ENCODE measurements around the gene IPO11. TPM values are rescaled to one million over a fixed set of nuclear protein-coding genes. Genes with fewer than 3 reads are reported as not detected.

The IPO11 gene
- total RNA-seq, 1 donor from 2014 or later, result 20.2 TPM

DNA sequence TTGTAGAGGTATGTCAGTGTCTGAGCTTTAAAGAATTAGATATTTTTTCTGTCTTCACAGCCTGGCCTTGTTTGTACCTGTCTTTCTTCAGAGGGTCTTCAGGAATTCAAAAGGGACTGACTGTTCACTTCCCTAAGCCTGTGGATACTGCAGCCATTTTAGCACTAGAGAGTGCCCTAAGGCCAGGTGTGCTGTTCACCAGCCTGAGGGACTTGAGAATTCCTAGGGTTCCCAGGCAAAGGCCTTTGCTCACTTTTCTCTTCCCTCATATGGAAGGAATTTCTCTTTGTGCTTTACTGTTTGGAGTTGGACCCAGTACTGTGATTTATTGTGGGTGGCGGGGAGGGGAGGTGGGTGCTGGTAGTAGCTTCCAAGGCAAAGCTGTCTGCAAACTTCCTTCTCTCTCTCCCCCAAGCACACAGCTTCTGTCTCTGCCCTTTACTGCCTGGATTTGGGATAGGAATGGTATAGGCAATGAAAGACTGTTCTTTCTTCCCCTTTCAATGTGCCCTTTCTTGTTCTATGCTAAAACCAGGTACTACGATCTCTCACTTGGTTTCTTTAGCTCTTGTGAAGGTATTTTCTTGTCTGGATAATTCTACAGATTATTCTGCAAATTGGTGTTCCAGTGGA is 156.4 kb downstream of the IPO11 start:
- Mint-ChIP-seq H3K4me1 (ENCODE audit: low read depth) (peaks cover 4% of the 10 kb centered on the region), H3K4me3 (ENCODE audit: unreplicated experiment) (no peak overlapping the region), H3K27me3 (ENCODE audit: low read depth) (no peaks in the 10 kb centered on the region), H3K9me3 (ENCODE audit: low read depth) (peaks cover 13% of the 10 kb centered on the region), H3K27ac (ENCODE audit: unreplicated experiment) (no peak overlapping the region), H3K36me3 (ENCODE audit: low read depth) (peaks cover 20% of the 10 kb centered on the region)
- no peak for DNase-seq (ENCODE audit: low spot score)
- TF ChIP-seq CTCF (IDR thresholded peaks at IDR 0.05), result no peak

DNA sequence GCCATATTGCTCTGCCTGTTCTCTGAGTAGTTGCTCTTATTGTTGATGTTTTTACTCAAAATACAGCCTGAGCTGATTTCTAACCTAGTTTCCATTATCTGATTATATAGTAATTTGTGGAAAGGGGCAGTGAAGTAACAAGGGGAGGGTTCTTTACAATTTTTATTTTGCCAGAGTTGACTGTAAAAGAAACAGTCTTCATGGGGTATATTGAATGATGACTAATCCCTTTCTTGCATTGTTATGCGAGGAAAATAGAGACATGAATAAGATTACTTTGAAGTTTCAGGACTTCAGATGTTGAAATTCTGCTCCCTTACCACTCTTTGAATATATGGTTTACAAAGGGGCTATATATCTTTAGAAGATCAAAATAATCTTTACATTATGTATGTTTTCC is 156.9 kb downstream of the IPO11 start:
- no peak overlapping the region for H3K4me3 Mint-ChIP-seq (ENCODE audit: unreplicated experiment)
- TF ChIP-seq CTCF (IDR thresholded peaks at IDR 0.05), result no peak
- H3K36me3 Mint-ChIP-seq (ENCODE audit: low read depth), result peaks cover 20% of the 10 kb centered on the region
- peaks cover 4% of the 10 kb centered on the region for H3K4me1 Mint-ChIP-seq (ENCODE audit: low read depth)
- peaks cover 13% of the 10 kb centered on the region for H3K9me3 Mint-ChIP-seq (ENCODE audit: low read depth)
- H3K27me3 Mint-ChIP-seq (ENCODE audit: low read depth), result no peaks in the 10 kb centered on the region
- no peak for DNase-seq (ENCODE audit: low spot score)
- H3K27ac Mint-ChIP-seq (ENCODE audit: unreplicated experiment), result no peak overlapping the region

DNA sequence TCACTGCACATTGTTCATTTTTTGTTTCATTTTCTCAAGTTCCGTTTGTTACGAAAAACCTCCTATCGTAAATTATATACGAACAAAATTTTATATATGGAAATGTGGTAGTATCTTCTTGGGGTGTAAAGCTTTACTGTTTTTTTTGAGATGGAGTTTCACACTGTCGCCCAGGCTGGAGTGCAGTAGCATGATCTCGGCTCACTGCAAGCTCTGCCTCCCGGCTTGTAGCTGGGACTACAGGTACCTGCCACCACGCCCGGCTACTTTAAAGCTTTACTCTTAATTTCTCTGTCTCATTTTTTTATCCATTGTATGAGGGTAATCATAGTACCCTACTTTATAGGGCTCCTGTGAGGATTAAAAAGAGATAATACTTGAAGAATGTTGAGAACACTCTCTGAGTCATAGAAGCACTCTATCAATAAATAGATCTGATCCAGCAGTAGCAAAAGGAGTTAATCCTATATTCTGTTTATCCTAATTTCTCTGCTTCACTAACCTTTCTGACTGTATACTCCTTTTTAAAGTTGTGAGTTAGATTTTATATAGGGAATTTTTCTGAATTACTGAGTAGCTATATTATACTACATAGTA is 160.5 kb downstream of the IPO11 start:
- peaks cover 4% of the 10 kb centered on the region for H3K4me1 Mint-ChIP-seq (ENCODE audit: low read depth)
- H3K36me3 Mint-ChIP-seq (ENCODE audit: low read depth), result peaks cover 7% of the 10 kb centered on the region
- no peak for DNase-seq (ENCODE audit: low spot score)

GRCh38 chr5:62574599-62574998 is 162.0 kb downstream of the IPO11 start:
- H3K27ac Mint-ChIP-seq (ENCODE audit: unreplicated experiment), result no peak overlapping the region
- no peak for TF ChIP-seq CTCF (IDR thresholded peaks at IDR 0.05)
- no peaks in the 10 kb centered on the region for H3K9me3 Mint-ChIP-seq (ENCODE audit: low read depth)
- H3K36me3 Mint-ChIP-seq (ENCODE audit: low read depth), result no peaks in the 10 kb centered on the region
- H3K4me1 Mint-ChIP-seq (ENCODE audit: low read depth), result peaks cover 3% of the 10 kb centered on the region
- no peak for DNase-seq (ENCODE audit: low spot score)
- no peak overlapping the region for H3K4me3 Mint-ChIP-seq (ENCODE audit: unreplicated experiment)
- H3K27me3 Mint-ChIP-seq (ENCODE audit: low read depth), result no peaks in the 10 kb centered on the region

More for the DNA sequence above, 160.5 kb downstream of the IPO11 start:
- no peaks in the 10 kb centered on the region for H3K27me3 Mint-ChIP-seq (ENCODE audit: low read depth)
- no peak for TF ChIP-seq CTCF (IDR thresholded peaks at IDR 0.05)
- H3K4me3 Mint-ChIP-seq (ENCODE audit: unreplicated experiment), result no peak overlapping the region
- no peak overlapping the region for H3K27ac Mint-ChIP-seq (ENCODE audit: unreplicated experiment)
- H3K9me3 Mint-ChIP-seq (ENCODE audit: low read depth), result no peaks in the 10 kb centered on the region

- no peak overlapping the region for H3K27ac Mint-ChIP-seq (ENCODE audit: unreplicated experiment)
- no peak overlapping the region for H3K4me3 Mint-ChIP-seq (ENCODE audit: unreplicated experiment)
- H3K4me1 Mint-ChIP-seq (ENCODE audit: low read depth), result peaks cover 3% of the 10 kb centered on the region
- no peak for DNase-seq (ENCODE audit: low spot score)
- no peaks in the 10 kb centered on the region for H3K9me3 Mint-ChIP-seq (ENCODE audit: low read depth)
- no peaks in the 10 kb centered on the region for H3K36me3 Mint-ChIP-seq (ENCODE audit: low read depth)
- no peaks in the 10 kb centered on the region for H3K27me3 Mint-ChIP-seq (ENCODE audit: low read depth)
- no peak for TF ChIP-seq CTCF (IDR thresholded peaks at IDR 0.05)
Measured at GRCh38 chr5:62575066-62575465, 162.5 kb downstream of the IPO11 start.

All from chondrocyte (in vitro differentiated cells).